Glomerular visceral epithelial cell (primary cell): Measurements from ENCODE around the gene VSIG1.

Experiments used
- DNase-seq: peaks from one replicate; pipeline ENCODE4 v3.0.0-alpha.2; 2016; ENCODE audit errors: extremely low spot score

The VSIG1 gene

DNA sequence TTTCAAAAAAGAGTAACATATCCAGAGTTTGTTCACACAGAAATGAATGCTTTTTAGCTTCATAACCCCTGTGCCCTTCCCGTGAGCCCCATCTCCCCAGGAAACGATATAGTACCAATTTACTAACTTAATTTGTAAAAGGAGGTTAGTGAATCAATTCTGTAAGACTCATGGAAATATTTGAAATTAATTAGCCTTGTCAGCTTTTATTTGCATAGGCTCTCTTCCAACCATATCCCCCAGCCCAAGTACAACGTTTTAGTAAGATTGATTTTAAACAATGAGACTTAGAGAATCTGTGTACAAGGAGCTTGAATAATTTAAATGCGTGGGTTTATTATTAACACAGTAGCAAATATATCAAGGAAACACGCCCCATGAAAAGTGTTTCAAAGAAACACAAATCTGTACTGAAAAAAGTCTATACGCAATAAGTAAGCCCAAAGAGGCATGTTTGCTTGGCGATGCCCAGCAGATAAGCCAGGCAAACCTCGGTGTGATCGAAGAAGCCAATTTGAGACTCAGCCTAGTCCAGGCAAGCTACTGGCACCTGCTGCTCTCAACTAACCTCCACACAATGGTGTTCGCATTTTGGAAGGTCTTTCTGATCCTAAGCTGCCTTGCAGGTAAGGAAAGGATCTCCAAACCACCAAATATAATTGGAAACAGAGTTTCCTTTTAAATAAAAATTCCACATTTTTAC, at the start of gene VSIG1:
VSIG1 (plus strand) TSS at position 512 of the 703 bp plus-strand sequence; CDS start at position 578, 66 bp downstream.
- no peak for DNase-seq

- no peak for DNase-seq
These were observed 48.7 kb upstream of the VSIG1 start for GRCh38 chrX:107996124-107996523.

- peak; percentile 2 for DNase-seq
These were observed 44.1 kb upstream of the VSIG1 start for GRCh38 chrX:108000751-108001150.

- DNase-seq = peak; percentile 13
These were observed 43.5 kb upstream of the VSIG1 start for GRCh38 chrX:108001218-108001814.

DNA sequence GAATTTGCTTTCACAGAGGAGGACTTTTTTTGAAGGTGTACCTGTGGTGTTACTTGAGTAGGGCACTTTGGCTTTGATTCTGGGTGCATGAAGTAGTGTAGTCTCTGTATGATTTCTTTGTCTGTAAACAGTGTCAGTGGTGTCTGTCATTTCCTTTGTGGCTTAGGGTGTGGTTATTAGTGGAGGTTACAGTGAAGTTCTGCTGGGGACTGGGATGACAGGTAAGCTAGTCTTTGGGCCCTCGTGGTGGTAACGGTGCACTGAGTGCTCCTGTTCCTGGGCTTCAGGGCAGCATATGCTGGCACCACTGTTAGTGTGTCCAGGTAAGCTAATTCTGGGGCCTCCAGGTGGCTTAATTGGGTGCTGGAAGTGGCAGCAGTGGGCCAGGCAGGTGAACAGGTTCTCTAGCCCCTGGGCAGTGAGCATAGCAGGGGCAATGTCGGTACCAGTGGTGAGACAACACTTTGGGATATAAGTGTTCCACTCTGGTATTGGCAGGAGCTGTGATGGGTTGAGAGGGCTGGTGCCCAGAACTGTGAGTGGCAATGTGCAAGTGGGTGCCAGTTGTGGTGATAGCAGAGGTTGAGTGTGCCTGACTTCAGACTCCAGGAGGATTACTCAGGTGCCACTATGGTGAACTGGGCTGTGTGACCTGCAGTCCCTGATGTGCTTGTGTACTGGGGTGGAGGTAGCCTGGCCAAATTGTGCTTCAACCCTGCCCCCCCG, 26.0 kb upstream of the VSIG1 start:
- DNase-seq = no peak

GRCh38 chrX:108019382-108019875, 25.4 kb upstream of the VSIG1 start:
- DNase-seq = no peak

- DNase-seq = peak; percentile 4
These were observed 24.2 kb upstream of the VSIG1 start for GRCh38 chrX:108020631-108021030.

GRCh38 chrX:108022491-108023089, 22.3 kb upstream of the VSIG1 start:
- DNase-seq = no peak

- DNase-seq = no peak
These were observed 19.5 kb upstream of the VSIG1 start for GRCh38 chrX:108025376-108025775.

GRCh38 chrX:108025954-108026600, 18.8 kb upstream of the VSIG1 start:
- DNase-seq = no peak

- DNase-seq = no peak
These were observed 16.0 kb upstream of the VSIG1 start for GRCh38 chrX:108028854-108029253.

DNA sequence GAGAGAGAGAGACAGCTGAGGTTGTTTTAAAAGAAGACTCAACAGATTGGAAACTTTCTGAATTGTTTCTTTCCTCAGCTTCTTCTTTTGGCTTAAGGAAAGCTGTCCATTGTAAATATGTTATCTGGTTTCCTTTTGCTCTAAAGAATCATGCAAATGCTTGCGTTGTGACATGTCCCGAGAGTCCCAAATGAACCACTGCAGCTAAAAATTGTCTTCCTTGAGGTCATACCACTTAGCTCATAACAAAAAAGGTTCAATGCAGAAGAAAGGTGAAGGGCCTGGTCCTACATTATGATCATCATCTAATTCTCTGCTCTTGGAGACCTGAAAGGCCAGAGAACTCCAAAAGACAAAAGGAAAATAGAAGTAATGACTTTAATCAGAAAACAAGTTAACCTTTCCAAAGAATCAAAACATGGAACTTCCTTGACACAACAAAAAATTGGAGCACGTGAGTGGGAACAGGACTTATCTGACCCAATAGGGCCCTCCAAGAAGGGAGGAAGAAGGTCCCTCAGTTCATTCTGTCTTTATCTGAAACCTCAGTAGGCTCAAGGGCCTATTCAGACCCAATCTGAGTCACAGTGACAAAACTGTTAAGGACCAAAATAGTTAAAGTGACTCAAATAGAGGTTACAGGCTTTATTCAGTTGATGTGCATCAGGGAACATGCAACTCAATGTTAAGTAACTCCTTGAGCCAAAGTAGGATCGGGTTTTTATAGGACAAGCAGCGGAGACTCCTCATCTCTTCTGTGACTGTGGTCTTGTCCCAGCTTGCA, 14.7 kb upstream of the VSIG1 start:
- no peak for DNase-seq

DNA sequence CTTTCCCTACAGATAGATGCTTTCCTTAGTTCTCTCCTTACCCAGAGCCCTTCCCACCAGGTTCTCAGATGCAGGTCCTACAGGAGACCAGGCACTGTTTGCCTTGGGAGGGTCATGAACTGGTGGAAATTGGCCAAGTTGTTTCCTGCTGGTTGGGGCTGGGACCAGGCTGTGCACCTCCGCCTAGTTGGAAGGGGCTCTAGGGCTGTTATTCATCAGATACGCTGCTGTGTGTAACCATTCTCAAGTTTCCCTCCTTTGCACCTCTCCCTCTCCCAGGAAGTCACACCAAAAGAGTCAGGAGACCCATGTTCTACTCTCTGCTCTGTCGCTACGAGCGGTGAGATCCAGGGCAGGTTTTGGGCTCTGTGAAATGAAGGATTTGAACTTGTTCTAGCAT, 11.9 kb upstream of the VSIG1 start:
- no peak for DNase-seq

DNA sequence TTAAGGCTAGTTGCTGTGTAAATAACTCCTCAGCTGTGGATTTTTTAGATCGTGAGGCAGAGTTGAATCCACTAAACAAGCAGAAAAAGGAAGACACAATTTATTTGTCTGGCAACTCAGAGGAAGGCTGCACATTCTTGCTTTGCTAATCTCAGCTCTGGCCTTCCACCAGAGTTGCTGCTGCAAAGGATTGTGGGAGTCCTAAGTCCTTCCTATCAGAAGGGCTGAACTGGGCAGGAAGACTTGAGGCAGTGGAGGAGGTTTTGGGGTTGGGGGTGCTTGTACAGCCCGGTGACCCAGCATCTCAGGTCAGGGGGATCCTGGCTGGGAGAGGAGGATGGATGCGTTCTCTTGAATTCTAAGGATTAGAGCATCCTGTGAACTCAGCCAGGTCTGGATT, 11.0 kb upstream of the VSIG1 start:
- DNase-seq = no peak

DNA sequence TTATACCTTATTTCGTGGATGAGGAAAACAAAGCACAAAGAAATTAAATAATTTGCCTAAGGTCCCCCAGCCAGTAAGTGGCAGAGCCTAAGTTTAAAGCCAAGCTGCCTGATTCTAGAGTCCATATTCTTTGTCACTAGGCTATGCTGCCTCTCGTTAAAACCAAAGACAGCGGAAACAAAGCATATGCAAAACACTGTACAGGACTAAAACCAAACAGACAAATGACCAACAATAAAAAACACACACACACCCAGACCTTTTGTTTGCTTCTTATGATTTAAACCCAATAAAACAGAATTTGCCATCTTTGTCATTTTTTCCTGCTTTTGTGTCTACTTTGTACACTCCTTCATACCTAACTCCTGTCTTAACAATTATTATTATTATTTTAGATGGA, 10.1 kb upstream of the VSIG1 start:
- DNase-seq = no peak

DNA sequence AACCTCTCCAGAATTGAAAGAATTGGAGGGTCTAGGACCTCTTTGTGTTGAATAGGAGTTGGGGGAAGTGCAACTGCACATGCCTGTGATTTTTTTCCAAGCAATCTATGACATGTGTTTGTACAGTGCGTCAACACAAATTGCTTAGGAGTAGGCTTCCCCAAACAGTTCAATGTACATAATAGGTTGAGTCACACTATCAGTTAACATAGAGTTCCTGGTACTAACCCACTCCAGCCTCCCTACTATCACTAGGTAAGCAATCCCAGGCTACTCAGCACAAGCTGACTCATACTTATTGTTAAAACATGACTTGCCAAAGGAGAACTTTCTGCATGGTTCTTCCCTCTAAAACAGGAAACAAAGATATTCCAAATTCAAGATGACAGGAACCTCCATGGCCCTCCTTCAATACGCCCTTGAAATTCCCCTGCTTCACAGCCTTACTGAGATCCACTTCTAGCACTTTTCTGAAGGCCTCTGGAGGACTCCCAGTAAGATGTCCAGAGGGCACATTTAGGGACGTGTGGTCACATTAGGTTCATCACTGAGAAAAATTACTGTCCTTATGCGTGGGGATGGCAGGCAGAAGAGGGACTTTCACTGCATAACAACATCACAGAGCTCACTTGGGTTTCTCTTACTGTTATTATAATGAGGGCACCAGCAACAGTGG, 8.4 kb upstream of the VSIG1 start:
- DNase-seq = peak; percentile 43

- DNase-seq = no peak
These were observed 4.8 kb downstream of the VSIG1 start for GRCh38 chrX:108049649-108050048.

- DNase-seq = no peak
These were observed 8.4 kb downstream of the VSIG1 start for GRCh38 chrX:108053218-108053617.

GRCh38 chrX:108055546-108055945, 10.7 kb downstream of the VSIG1 start:
- DNase-seq = no peak

DNA sequence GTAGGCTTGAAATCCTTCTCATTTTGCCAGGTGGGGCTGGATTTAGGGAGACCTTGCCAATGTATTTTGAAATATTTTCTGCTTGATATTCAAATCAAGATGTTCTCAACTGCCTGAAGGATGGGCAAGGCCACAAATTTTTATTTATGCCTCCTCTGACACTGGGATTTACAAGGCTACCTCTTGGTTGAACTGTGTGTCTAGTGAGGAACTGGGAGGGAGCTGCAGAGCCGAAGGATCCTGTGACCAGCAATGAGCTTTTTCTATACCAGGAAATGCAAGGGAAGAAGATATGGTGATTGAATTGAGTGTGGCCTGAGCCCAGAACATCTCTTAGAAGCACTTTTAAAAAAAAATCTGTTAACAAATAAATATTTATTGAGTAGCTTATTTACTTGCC, 14.9 kb downstream of the VSIG1 start:
- no peak for DNase-seq

DNA sequence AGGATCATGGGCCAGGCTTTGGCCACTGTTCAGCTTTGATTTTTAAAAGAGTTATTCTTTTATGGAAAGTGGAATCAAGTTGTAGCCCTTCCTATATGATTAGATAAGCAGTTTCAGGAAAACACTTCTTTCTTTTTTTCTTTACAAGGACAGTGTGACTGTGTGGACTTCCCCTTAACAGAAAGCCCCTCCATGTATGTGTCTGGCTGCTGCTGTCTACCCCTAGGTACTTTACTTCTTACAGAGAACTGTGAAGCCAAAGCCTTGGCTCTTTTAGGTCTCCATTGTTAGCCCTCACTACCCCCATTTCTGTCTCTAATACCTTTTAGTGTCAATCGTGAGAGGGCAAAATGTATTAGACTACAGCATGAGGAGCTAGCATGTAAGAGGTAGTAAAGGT, 19.1 kb downstream of the VSIG1 start:
- no peak for DNase-seq
